ENCODE measurements around the gene SUGP1. TPM values are rescaled to one million over a fixed set of nuclear protein-coding genes. Genes with fewer than 3 reads are reported as not detected.

Gene SUGP1
- total RNA-seq, 2 donors from 2014 or later: 51.1 to 53.5 TPM

- H3K9me3 ChIP-seq: no peaks in the 10 kb centered on the region
- no peaks in the 10 kb centered on the region for H3K4me1 ChIP-seq (replicated peaks)
- H3K36me3 ChIP-seq: peaks cover 6 to 34% of the 10 kb centered on the region in 2 donors
- WGBS: 90% methylated on average over 14 of the region's 14 CpGs
- TF ChIP-seq, protein P1, sequence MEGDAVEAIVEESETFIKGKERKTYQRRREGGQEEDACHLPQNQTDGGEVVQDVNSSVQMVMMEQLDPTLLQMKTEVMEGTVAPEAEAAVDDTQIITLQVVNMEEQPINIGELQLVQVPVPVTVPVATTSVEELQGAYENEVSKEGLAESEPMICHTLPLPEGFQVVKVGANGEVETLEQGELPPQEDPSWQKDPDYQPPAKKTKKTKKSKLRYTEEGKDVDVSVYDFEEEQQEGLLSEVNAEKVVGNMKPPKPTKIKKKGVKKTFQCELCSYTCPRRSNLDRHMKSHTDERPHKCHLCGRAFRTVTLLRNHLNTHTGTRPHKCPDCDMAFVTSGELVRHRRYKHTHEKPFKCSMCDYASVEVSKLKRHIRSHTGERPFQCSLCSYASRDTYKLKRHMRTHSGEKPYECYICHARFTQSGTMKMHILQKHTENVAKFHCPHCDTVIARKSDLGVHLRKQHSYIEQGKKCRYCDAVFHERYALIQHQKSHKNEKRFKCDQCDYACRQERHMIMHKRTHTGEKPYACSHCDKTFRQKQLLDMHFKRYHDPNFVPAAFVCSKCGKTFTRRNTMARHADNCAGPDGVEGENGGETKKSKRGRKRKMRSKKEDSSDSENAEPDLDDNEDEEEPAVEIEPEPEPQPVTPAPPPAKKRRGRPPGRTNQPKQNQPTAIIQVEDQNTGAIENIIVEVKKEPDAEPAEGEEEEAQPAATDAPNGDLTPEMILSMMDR (IDR thresholded peaks at IDR 0.05): no peak
- TF ChIP-seq POLR2AphosphoS5 (IDR thresholded peaks at IDR 0.05) (no peak), POLR2A (IDR thresholded peaks at IDR 0.05) (no peak)
- no peak for DNase-seq (ENCODE audit: low spot score)
- H3K27ac ChIP-seq: no peak overlapping the region
- no peaks in the 10 kb centered on the region for H3K27me3 ChIP-seq (replicated peaks; ENCODE audit: insufficient read depth)
- intact Hi-C loops (cut with DNase I): no loop called here
- H3K4me3 ChIP-seq: no peak overlapping the region
Measured at GRCh38 chr19:19304186-19304965, 15.9 kb downstream of the SUGP1 start.

DNA sequence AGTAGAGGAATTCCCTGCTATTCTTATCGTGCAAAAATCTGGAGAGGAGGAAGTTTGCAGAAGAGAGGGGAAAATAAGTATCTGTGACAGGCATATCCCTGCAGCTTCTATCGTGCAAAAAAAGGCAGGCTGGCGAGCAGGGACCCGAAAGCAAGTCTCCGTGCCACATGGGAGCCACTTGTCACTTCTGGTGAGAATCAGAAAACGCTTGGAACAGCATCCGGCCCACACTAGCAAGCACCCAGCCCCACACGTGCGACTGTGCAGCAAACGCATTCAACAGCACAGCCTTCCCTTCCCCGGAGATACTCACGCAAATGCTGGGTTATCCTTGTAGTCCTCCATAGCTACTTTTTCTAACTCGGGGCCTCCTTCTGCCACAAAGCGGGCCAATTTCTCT, 16.9 kb downstream of the SUGP1 start:
- TF ChIP-seq POLR2AphosphoS5 (IDR thresholded peaks at IDR 0.05) (no peak), POLR2A (IDR thresholded peaks at IDR 0.05) (no peak)
- TF ChIP-seq, protein P1 (IDR thresholded peaks at IDR 0.05): no peak
- Histone ChIP-seq H3K27ac (no peak overlapping the region), H3K4me1 (replicated peaks) (no peaks in the 10 kb centered on the region), H3K27me3 (replicated peaks; ENCODE audit: insufficient read depth) (no peaks in the 10 kb centered on the region), H3K4me3 (no peak overlapping the region), H3K9me3 (no peaks in the 10 kb centered on the region), H3K36me3 (peaks cover 4 to 29% of the 10 kb centered on the region in 2 donors)
- no peak for DNase-seq (ENCODE audit: low spot score)
- WGBS: 94% methylated on average over 14 of the region's 14 CpGs
- intact Hi-C loops (cut with DNase I): no loop called here

- H3K27ac ChIP-seq: no peak overlapping the region
- H3K4me1 ChIP-seq (replicated peaks): no peaks in the 10 kb centered on the region
- DNase-seq (ENCODE audit: low spot score): no peak
- no peak overlapping the region for H3K4me3 ChIP-seq
- TF ChIP-seq POLR2AphosphoS5 (IDR thresholded peaks at IDR 0.05) (no peak), POLR2A (IDR thresholded peaks at IDR 0.05) (no peak)
- TF ChIP-seq, protein P1 (IDR thresholded peaks at IDR 0.05): no peak
- peaks cover 3 to 25% of the 10 kb centered on the region in 2 donors for H3K36me3 ChIP-seq
- no peaks in the 10 kb centered on the region for H3K9me3 ChIP-seq
- H3K27me3 ChIP-seq (replicated peaks; ENCODE audit: insufficient read depth): no peaks in the 10 kb centered on the region
- intact Hi-C loops (cut with DNase I): no loop called here
- 98% methylated on average over 12 of the region's 12 CpGs for WGBS
Measured at GRCh38 chr19:19300613-19301012, 19.7 kb downstream of the SUGP1 start.

GRCh38 chr19:19297759-19298158, 22.6 kb downstream of the SUGP1 start:
- 49% methylated on average over 9 of the region's 9 CpGs for WGBS
- no peak for DNase-seq (ENCODE audit: low spot score)

More at GRCh38 chr19:19297759-19298158, 22.6 kb downstream of the SUGP1 start:
- peaks cover 3 to 21% of the 10 kb centered on the region in 2 donors for H3K36me3 ChIP-seq
- no peak overlapping the region for H3K27ac ChIP-seq
- H3K27me3 ChIP-seq (replicated peaks; ENCODE audit: insufficient read depth): no peaks in the 10 kb centered on the region
- intact Hi-C loops (cut with DNase I): no loop called here
- H3K4me3 ChIP-seq: no peak overlapping the region
- H3K4me1 ChIP-seq (replicated peaks): no peaks in the 10 kb centered on the region
- no peaks in the 10 kb centered on the region for H3K9me3 ChIP-seq
- TF ChIP-seq POLR2AphosphoS5 (IDR thresholded peaks at IDR 0.05) (no peak), POLR2A (IDR thresholded peaks at IDR 0.05) (no peak)
- TF ChIP-seq, protein P1 (IDR thresholded peaks at IDR 0.05): no peak
